Measurements from ENCODE around the gene ADCY9.

- TF ChIP-seq CTCF (IDR thresholded peaks at IDR 0.05; ENCODE audit: insufficient read depth, low read length, poor library complexity, severe bottlenecking) (no peak), EZH2phosphoT487 (conservative IDR thresholded peaks at IDR 0.05; ENCODE audit: low read length) (no peak)
Measured at GRCh38 chr16:3920206-3920605, 196.0 kb downstream of the ADCY9 start.

Measured in SU-DHL-6 (cell line).